ENCODE results near the gene VPS16. TPM values are rescaled to one million over a fixed set of nuclear protein-coding genes. Genes with fewer than 3 reads are reported as not detected.

The VPS16 gene
- total and polyA plus RNA-seq, 4 donors, result 14.5 to 24.3 (median 16.1) TPM

GRCh38 chr20:2798095-2798805 is 42.3 kb upstream of the VPS16 start:
- Histone ChIP-seq H3K27me3 (ENCODE audit: control insufficient read depth in 4 of 4, insufficient read depth in 4 of 4, low read length in 3 of 4) (peaks cover 4 to 13% (median 8%) of the 10 kb centered on the region in 4 donors), H3K36me3 (ENCODE audit: control insufficient read depth in 4 of 4, insufficient read depth in 3 of 4, low read depth in 1 of 4, low read length in 3 of 4) (peaks cover 0 to 2% (median 0%) of the 10 kb centered on the region in 4 donors)

GRCh38 chr20:2798814-2799213 is 41.7 kb upstream of the VPS16 start:
- no peak for TF ChIP-seq HNF4A (conservative IDR thresholded peaks at IDR 0.05)
- no peak for TF ChIP-seq RXRA (IDR thresholded peaks at IDR 0.05)
- TF ChIP-seq ATF3 (IDR thresholded peaks at IDR 0.05), result no peak
- TF ChIP-seq TAF1 (conservative IDR thresholded peaks at IDR 0.05), result no peak
- TF ChIP-seq REST (IDR thresholded peaks at IDR 0.05), result no peak
- no peak for TF ChIP-seq CTCF (IDR thresholded peaks at IDR 0.05; ENCODE audit: low read depth, low read length, missing input control)
- no peak for TF ChIP-seq FOXA1 (IDR thresholded peaks at IDR 0.05)
- TF ChIP-seq FOXA2 (IDR thresholded peaks at IDR 0.05), result no peak
- TF ChIP-seq JUND (IDR thresholded peaks at IDR 0.05), result no peak
- TF ChIP-seq NR2F2 (IDR thresholded peaks at IDR 0.05), result no peak
- no peak for TF ChIP-seq GABPA (IDR thresholded peaks at IDR 0.05 in 1 of 2, conservative IDR thresholded peaks at IDR 0.05 in 1 of 2)
- TF ChIP-seq SP1 (IDR thresholded peaks at IDR 0.05), result no peak
- no peak for TF ChIP-seq YY1 (IDR thresholded peaks at IDR 0.05)
- TF ChIP-seq RAD21 (IDR thresholded peaks at IDR 0.05), result no peak
- 73% methylated on average over 6 of the region's 6 CpGs for WGBS
- H3K27me3 ChIP-seq (ENCODE audit: control insufficient read depth in 4 of 4, insufficient read depth in 4 of 4, low read length in 3 of 4), result peaks cover 4 to 13% (median 8%) of the 10 kb centered on the region in 4 donors
- no peak overlapping the region for H3K4me3 ChIP-seq (ENCODE audit: low read depth in 1 of 3, low read length in 3 of 3)
- no peak overlapping the region for H3K27ac ChIP-seq (ENCODE audit: low read depth in 1 of 2, low read length in 2 of 2)
- H3K9ac ChIP-seq (ENCODE audit: low read depth in 1 of 2, low read length in 2 of 2), result no peak overlapping the region
- peaks cover 3 to 9% (median 4%) of the 10 kb centered on the region in 4 donors for H3K9me3 ChIP-seq (ENCODE audit: control insufficient read depth in 4 of 4, low read length in 3 of 4)
- H3K4me1 ChIP-seq (ENCODE audit: control insufficient read depth in 4 of 4, insufficient read depth in 4 of 4, low read length in 3 of 4), result peaks cover 0 to 8% (median 4%) of the 10 kb centered on the region in 4 donors
- no peak for DNase-seq (ENCODE audit: low spot score)
- H3K36me3 ChIP-seq (ENCODE audit: control insufficient read depth in 4 of 4, insufficient read depth in 3 of 4, low read depth in 1 of 4, low read length in 3 of 4), result peaks cover 0 to 2% (median 0%) of the 10 kb centered on the region in 4 donors

More at GRCh38 chr20:2798095-2798805, 42.3 kb upstream of the VPS16 start:
- H3K4me3 ChIP-seq (ENCODE audit: low read depth in 1 of 3, low read length in 3 of 3), result no peak overlapping the region
- TF ChIP-seq HNF4G (IDR thresholded peaks at IDR 0.05) (no peak), HNF4A (conservative IDR thresholded peaks at IDR 0.05) (no peak), TAF1 (conservative IDR thresholded peaks at IDR 0.05) (no peak)
- no peak for DNase-seq (ENCODE audit: low spot score)
- peaks cover 3 to 9% (median 4%) of the 10 kb centered on the region in 4 donors for H3K9me3 ChIP-seq (ENCODE audit: control insufficient read depth in 4 of 4, low read length in 3 of 4)
- no peak overlapping the region for H3K27ac ChIP-seq (ENCODE audit: low read depth in 1 of 2, low read length in 2 of 2)
- peaks cover 0 to 8% (median 4%) of the 10 kb centered on the region in 4 donors for H3K4me1 ChIP-seq (ENCODE audit: control insufficient read depth in 4 of 4, insufficient read depth in 4 of 4, low read length in 3 of 4)
- H3K9ac ChIP-seq (ENCODE audit: low read depth in 1 of 2, low read length in 2 of 2), result no peak overlapping the region
- WGBS, result 85% methylated on average over 19 of the region's 19 CpGs
